HG03045 (cell line): ENCODE data around the gene MRPL11.
A peak's percentile ranks its signal among the peaks of the same experiment; 100 is the strongest.
"Not testable (repeated sequence)": the region's sequence is repeated elsewhere in the genome, so short reads cannot be mapped to it uniquely, and the experiment has no call there.

ENCODE experiments used
- ATAC-seq: cut with Tn5 transposase; IDR thresholded peaks from one replicate; pipeline ENCODE4 v1.9.1; 2021; ENCODE audit warnings: mild to moderate bottlenecking, moderate library complexity; ENCODE audit not compliant: unreplicated experiment

MRPL11 gene

GRCh38 chr11:66467756-66468155 lies 29.1 kb upstream of the MRPL11 start:
- ATAC-seq = no peak

GRCh38 chr11:66467034-66467659 lies 28.5 kb upstream of the MRPL11 start:
- ATAC-seq = peak; percentile 25

GRCh38 chr11:66466225-66467033 lies 27.8 kb upstream of the MRPL11 start, which contains the start of gene PELI3:
Gene PELI3, plus strand, starts transcription at chr11:66466905. Its CDS starts 1,224 bp downstream, at chr11:66468129.
- peak; percentile 84 for ATAC-seq

DNA sequence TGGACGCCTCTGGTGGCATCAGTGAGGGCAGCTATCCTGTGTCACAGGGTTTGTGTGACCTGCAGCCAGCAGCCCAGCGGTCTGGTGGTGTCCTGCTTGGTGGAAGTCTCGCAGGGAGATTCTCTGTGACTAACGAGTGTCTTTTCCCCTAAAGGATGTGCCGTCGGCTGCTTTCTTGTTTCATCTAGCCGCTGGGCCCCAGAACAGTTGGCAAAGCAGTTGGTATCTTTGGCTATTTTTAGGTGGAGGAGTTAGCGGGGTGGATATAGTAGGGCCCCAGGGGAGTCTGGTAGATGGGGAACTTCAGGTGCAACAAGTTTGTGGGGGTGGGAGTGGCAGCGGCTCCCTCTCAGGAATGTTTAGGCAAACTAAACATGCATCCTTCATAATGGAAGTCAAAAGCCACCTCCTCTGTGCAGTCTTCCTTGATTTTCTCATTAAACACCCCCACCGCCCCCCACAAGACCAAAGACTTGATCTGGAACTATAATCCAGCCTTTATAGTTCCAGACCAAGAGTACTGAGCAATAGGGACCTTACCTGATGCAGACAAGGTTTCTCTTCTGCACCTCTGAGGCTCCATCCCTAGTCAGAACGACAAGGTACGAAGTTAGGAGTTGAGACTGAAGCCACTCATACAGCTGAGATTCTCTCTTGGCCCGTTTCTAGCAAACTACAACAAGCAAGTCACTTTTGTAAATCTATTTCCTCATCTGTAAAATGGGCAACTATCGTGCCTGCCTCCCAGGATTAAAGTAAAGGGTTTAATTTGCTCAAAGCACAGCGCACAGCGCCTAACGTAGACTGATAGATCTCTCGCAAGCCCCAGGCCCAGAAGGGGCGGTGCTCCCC lies 27.0 kb upstream of the MRPL11 start:
- ATAC-seq = no peak

GRCh38 chr11:66464916-66465315 lies 26.3 kb upstream of the MRPL11 start:
- no peak for ATAC-seq

GRCh38 chr11:66464116-66464515 lies 25.5 kb upstream of the MRPL11 start:
- ATAC-seq = not testable (repeated sequence)

GRCh38 chr11:66462911-66463310 lies 24.3 kb upstream of the MRPL11 start:
- ATAC-seq = no peak

- ATAC-seq = no peak
Observed at GRCh38 chr11:66462010-66462409, 23.4 kb upstream of the MRPL11 start.

- no peak for ATAC-seq
Observed at GRCh38 chr11:66459138-66459778, 20.6 kb upstream of the MRPL11 start.

DNA sequence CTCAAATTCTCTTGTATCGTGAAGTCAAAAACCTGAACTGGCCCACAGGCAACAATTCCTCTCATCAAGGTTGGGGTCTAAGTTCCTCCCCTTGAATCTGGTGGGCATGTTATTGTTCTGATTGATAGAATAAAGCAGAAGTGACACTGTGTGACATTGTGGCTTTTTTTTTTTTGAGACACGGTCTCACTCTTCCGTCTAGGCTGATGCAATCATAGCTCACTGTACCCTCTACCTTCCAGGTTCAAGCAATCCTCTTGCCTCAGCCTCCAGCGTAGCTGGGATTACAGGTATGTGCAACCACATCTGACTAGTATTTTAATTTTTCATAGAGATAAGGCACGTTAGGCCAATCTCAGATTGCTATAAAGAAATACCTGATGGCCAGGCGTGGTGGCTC lies 19.2 kb upstream of the MRPL11 start:
- ATAC-seq = no peak

- ATAC-seq = no peak
Observed at GRCh38 chr11:66454828-66455227, 16.2 kb upstream of the MRPL11 start.

DNA sequence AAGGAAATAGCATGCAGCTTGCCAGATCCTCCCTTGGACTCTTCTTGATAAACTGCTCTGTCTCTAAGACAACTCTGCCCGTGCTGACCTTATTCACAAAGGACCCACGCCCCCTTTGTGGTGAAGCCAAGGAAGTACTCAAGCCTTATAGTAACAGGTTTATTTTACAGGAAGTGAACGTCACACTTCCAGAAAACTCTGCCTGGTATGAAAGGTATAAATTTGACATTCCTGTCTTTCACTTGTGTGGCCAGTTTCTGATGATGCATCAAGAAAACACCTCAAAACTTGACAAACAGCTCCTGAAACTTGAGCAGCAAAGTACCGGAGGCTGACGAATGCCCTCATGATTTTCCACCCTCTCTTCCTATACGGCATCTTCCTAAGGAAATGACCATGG lies 15.6 kb upstream of the MRPL11 start:
- ATAC-seq = no peak

GRCh38 chr11:66451663-66452062 lies 13.0 kb upstream of the MRPL11 start:
- no peak for ATAC-seq

GRCh38 chr11:66450560-66450959 lies 11.9 kb upstream of the MRPL11 start:
- no peak for ATAC-seq

DNA sequence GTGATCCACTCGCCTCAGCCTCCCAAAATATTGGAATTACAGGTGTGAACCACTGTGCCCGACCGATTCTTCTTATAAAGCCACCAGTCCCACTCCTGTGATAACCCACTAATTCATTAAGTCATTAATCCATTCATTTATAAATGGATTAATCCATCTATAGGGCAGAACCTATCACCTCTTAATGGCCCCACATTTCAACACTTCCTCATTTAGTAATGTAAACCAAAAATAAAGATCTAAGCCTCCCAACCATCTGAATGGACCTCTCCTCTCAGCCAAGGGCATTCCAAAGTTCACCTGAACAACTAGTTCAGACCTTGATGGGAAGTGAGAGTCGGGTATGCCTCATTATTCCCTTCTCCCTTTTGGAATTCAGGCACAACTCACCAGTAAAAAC lies 9.9 kb upstream of the MRPL11 start:
- ATAC-seq = no peak

DNA sequence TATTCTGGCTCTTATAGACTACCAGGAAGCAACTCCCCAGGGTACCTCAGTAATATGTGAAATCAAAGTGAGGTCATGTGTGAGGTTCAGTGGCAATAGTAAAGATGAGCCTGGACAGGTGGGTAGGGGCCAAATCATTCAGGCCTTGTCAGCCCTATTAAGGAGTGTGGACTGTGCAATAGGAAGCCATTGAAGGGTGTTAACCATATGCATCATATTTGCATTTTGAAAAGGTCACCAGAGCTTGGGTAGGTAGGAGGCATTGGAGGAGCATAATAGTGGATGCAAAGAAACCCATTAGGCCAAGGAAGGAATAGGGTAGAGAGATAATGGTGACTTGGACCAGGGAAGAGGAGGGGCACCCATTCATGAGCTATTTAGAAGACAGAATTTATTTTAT lies 8.4 kb upstream of the MRPL11 start:
- no peak for ATAC-seq

- ATAC-seq = no peak
Observed at GRCh38 chr11:66443602-66444001, 5.0 kb upstream of the MRPL11 start.

DNA sequence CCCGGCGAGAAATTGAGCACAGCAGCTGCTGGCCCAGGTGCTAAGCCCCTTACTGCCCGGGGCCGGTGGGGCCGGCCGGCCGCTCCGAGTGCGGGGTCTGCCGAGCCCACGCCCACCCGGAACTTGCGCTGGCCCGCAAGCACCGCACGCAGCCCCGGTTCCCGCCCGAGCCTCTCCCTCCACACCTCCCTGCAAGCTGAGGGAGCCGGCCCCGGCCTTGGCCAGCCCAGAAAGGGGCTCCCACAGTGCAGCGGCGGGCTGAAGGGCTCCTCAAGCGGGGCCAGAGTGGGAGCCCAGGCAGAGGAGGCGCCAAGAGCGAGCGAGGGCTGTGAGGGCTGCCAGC lies 2.3 kb upstream of the MRPL11 start:
- not testable (repeated sequence) for ATAC-seq

DNA sequence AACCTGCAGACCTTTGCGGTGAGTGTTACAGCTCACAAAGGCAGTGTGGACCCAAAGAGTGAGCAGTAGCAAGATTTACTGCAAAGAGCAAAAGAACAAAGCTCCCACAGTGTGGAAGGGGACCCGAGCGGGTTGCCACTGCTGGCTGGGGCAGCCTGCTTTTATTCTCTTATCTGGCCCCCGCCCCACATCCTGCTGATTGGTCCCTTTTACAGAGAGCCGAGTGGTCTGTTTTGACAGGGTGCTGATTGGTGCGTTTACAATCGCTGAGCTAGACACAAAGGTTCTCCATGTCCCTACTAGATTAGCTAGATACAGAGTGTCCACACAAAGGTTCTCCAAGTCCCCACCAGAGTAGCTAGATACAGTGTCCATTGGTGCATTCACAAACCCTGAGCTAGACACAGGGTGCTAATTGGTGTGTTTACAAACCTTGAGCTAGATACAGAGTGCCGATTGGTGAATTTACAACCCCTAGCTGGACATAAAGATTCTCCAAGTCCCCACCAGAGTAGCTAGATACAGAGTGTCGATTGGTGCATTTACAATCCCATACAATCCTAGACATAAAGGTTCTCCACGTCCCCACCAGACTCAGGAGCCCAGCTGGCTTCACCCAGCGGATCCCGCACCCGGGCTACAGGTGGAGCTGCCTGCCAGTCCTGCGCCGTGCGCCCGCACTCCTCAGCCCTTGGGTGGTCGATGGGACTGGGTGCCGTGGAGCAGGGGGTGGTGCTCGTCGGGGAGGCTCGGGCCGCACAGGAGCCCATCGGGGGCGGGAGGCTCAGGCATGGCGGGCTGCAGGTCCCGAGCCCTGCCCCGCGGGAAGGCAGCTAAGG lies 1.7 kb upstream of the MRPL11 start:
- not testable (repeated sequence) for ATAC-seq

- ATAC-seq = no peak
Observed at GRCh38 chr11:66437979-66438503, 607 bp downstream of the MRPL11 start.
